HCEC 1CT (cell line): Measurements from ENCODE around the gene MTFR2.
A peak's percentile ranks its signal among the peaks of the same experiment; 100 is the strongest.
"Not testable (repeated sequence)": the region's sequence is repeated elsewhere in the genome, so short reads cannot be mapped to it uniquely, and the experiment has no call there.

ENCODE experiments used
- DNase-seq: peaks from one replicate; pipeline ENCODE4 v3.0.0-alpha.2; 2017

The MTFR2 gene

DNA sequence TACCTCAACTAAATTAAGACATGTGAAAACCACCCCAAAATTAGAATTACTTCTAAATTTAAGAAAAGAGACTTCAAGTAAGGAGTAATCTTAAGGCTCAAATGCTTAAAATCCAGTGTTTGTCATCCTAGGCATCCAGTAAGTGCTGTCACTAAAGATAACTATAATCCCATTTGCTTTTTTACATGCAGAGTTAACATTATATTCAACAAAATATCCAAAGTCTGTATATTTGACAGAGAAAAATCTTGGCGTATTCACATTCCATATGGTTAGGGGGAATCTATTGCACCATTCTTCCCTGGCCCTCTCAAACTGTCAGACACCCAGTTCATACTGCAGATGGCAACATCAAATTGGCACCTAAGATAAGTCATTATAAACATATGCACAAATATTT is 17.4 kb downstream of the MTFR2 start:
- no peak for DNase-seq

GRCh38 chr6:136230219-136230853 is 19.8 kb downstream of the MTFR2 start:
- DNase-seq = no peak

- no peak for DNase-seq
These were observed 21.3 kb downstream of the MTFR2 start for GRCh38 chr6:136228814-136229213.

DNA sequence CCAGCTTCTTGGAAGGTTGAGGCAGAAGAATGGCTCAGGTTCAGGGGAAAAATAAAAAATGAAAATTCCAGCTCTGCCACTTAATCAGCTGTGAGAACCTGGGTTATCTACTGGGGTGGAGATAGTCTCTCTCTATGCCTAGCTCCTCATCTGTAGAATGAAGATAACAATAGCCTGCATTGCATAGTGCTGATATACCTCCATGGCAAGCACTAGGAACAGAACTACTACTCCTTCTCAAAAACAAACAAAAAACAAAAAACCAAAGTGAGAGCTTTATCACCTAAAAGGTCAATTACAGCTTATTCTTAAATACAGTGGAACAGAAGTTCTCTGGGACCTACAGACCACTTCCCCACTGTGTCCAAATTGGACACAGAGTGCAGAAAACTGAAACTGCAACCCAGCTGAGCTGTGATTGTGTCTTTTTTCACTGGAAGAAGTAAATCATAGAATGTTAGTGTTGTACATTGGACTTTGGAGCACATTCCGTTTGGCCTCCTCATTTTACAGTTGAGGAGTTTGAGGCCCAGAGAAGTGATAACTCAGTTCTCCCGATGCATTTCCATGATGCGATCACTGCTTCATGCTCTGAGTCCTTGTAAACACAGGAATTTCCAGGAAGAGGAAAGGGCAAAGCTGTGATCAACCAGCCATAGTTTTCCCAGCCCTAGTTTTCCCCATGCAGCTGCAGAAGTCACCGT is 23.3 kb downstream of the MTFR2 start:
- no peak for DNase-seq

DNA sequence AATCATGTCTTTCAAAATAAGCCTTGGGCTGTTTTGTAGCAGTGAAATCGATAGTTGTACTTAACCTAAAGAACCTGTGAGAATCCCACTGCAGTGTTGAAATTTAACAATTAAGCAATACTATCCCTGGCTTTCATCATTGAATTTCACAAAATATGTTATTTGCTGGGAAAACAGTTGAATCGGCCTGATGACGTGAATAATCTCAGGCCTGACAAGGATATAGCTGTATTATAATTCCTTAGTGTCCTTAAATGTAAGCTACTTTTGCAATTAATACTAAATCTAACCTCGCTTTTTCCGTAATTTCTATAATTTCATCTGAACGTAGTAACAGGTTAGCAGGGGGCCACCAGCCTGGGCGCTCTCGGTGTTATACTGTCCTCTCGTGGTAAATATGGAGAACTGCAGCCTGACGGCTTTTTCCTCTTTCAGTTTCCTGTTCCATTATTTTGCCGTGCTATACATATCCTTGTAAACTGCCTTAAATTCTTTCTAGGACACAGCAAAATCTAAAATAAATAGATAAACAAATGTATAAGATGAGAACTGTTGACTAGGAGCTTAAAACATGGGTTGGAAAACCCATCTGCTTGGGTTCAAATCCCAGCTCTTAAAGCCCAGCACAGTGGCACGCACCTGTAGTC is 24.0 kb downstream of the MTFR2 start:
- peak; percentile 46 for DNase-seq

GRCh38 chr6:136225496-136225895 is 24.6 kb downstream of the MTFR2 start:
- DNase-seq = peak; percentile 37

- DNase-seq = not testable (repeated sequence)
These were observed 25.1 kb downstream of the MTFR2 start for GRCh38 chr6:136224974-136225373.

GRCh38 chr6:136216503-136217401 is 33.4 kb downstream of the MTFR2 start:
- DNase-seq = no peak

- DNase-seq = no peak
These were observed 36.3 kb downstream of the MTFR2 start for GRCh38 chr6:136213853-136214252.

DNA sequence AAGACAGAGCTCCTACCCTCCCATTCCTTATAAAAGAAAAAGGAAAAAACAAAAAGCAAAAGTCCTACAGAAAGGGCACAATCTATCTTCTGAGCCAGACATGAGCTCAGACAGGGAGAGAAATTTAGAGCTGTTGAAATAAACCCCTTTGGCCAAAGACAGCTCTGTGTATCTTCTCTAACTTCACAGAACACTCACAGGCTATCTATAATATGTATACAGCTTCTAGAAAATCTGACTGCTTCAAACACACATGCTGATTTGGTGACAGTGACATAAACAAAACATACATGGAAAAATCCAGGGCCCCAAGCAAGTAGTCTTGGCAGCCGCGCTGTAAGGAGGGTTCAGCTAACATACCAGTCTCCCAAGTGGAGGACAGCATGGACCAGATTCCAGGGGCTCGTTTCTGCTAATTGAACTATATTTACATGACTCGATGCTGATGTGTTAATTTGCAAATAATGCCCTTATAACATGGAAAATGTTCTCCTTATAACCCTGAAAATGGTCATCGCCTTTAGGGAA is 37.0 kb downstream of the MTFR2 start:
- DNase-seq = no peak

DNA sequence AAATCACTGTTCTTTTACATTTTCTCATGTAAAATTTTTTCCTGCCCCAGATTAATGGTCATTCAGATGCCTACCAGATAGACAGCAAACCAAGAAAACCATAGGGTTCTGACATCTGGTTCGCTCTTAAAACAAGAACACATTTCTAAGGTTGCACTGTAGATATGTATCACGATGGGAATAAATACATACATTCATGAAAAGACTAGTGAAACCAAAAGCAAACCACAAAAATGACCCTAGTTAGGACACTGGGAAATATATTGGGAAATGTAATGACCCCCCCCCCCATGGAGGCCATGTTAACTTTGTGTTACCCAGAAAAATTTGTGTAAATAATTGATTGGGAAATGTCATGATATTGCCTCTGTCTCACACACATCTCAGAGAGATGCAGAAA is 37.5 kb downstream of the MTFR2 start:
- DNase-seq = no peak

- DNase-seq = no peak
These were observed 39.5 kb downstream of the MTFR2 start for GRCh38 chr6:136210398-136211165.

- DNase-seq = no peak
These were observed 40.6 kb downstream of the MTFR2 start for GRCh38 chr6:136209496-136209895.

GRCh38 chr6:136208783-136209182 is 41.3 kb downstream of the MTFR2 start:
- no peak for DNase-seq

GRCh38 chr6:136201732-136202131 is 48.4 kb downstream of the MTFR2 start:
- peak; percentile 5 for DNase-seq

- DNase-seq = no peak
These were observed 57.2 kb downstream of the MTFR2 start for GRCh38 chr6:136192902-136193301.

GRCh38 chr6:136191606-136192312 is 58.4 kb downstream of the MTFR2 start:
- DNase-seq = no peak

DNA sequence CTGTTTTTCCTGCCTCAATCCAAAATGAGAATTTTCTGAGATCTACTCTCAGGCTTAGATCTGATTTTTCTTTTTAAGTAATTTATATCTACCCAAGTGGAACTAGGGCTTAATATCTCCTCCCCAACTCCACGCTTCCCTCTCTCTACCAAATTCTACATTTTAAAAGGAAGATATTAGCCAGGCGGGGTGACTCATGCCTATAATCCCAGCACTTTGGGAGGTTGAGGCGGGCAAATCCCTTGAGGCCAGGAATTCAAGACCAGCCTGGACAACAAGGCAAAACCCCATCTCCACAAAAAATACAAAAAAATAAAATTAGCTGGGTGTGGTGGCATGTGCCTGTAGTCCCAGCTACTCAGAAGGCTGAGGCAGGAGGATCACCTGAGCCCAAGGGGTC is 61.0 kb downstream of the MTFR2 start:
- no peak for DNase-seq

DNA sequence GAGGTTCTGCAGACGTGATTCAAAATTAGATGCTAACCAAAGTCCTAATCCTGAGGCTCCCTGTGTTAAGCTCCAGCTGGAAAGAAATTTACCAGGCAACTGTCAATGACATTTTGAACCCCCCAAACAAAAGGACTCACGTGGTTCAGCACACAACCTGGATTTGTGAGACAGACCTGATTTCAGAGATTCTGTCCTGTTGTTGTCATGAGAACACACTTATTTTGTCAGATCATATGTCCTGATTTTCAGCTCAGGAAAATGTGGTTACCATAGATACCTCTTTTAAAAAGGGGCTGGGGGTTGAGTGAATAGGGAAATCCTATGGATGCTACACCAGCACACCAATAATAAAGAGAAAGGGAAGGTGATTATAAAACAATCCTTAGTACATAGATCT is 61.6 kb downstream of the MTFR2 start:
- no peak for DNase-seq

DNA sequence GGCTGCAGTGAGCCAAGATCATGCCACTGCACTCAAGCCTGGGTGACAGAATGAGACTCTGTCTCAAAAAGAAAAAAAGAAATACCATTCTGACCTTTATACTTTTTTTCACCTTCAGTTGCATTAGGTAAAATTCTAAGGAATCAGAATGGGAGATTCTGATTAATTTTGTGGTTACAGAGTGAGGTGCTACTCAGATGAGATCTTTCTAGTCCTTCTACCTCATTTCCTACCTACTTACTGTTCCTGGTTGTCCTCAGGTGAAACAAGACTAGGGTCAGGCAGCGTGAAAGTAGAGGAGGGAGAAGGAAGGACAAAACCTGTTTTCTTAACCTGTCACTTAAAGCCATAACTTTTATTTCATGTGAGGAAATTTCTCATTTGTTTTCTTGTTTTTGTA is 63.7 kb downstream of the MTFR2 start:
- DNase-seq = no peak

DNA sequence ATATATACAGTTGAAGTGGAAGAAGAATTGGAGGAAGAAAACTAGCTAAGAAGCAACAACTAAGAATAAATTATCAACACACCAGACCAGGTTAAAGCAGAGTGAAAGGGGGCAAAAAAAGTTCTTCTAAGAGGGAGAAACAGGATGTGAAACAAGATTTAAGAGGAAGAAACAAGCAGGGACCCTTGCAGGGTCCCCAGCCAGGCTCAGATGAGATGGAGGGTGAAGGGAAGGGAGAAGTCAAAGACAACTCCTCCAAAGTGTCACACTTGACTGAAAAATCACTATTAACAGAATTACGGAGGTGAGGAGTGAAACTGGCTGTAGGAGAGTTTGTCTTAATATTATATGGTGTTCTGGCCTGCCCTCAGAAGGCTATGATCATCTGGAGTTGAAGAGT is 65.4 kb downstream of the MTFR2 start:
- DNase-seq = no peak

DNA sequence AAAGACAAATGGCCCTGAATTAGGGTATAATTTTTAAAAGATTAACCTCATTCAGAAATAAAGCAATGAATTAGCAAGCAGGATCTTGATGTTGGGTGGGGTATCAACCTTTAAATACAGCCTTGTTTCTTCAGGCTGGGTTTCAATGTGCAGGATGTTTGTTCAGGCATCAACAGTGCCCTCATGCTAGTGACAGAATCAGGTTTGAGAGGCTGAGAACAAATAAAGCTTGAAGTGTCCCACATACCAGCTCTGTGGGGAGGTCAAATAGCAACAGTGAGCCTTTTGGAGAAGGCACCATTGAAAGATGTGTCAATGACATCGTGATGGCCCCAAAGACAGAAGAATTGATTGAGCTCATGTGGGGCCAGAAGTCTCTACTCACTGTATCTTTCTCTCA is 68.2 kb downstream of the MTFR2 start:
- DNase-seq = no peak
